LNCaP clone FGC (cell line): Measurements from ENCODE around the gene CCSER2.

Experiments used
- DNase-seq: peaks from one replicate; pipeline ENCODE4 v3.0.0-alpha.2; 2011; ENCODE audit warnings: low read depth
- H3K4me3 ChIP-seq: 2 replicates; pipeline ENCODE4 v1.5.1; 2011; ENCODE audit warnings: mild to moderate bottlenecking, low read depth, low read length, control low read depth
- TF ChIP-seq, protein P1 (sequence below): IDR thresholded peaks from 2 replicates; pipeline ENCODE4 v1.5.1; 2012; ENCODE audit warnings: mild to moderate bottlenecking; ENCODE audit not compliant: control insufficient read depth, insufficient read depth; ENCODE audit errors: extremely low read depth

CCSER2 gene

DNA sequence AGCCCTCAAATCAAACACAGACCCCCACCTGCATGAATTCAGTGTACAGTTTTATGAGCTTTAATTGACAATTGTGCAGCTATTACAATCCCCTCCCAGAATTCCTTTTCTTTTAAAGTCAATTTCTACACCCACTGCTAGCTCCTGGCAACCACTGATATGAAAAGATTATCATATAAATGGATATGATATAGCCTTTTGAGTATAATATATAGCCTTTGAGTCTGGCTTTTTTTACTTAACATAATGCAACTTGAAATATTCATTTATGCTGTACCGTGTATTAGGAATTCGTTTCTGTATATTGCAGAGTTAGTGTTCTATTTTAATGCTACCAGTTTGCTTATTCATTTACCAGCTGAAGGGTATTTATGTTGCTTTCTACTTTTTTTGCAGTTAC lies 127.7 kb downstream of the CCSER2 start:
- no peak for DNase-seq
- H3K4me3 ChIP-seq, result no peak overlapping the region
- TF ChIP-seq, protein P1, sequence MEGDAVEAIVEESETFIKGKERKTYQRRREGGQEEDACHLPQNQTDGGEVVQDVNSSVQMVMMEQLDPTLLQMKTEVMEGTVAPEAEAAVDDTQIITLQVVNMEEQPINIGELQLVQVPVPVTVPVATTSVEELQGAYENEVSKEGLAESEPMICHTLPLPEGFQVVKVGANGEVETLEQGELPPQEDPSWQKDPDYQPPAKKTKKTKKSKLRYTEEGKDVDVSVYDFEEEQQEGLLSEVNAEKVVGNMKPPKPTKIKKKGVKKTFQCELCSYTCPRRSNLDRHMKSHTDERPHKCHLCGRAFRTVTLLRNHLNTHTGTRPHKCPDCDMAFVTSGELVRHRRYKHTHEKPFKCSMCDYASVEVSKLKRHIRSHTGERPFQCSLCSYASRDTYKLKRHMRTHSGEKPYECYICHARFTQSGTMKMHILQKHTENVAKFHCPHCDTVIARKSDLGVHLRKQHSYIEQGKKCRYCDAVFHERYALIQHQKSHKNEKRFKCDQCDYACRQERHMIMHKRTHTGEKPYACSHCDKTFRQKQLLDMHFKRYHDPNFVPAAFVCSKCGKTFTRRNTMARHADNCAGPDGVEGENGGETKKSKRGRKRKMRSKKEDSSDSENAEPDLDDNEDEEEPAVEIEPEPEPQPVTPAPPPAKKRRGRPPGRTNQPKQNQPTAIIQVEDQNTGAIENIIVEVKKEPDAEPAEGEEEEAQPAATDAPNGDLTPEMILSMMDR, result no peak

DNA sequence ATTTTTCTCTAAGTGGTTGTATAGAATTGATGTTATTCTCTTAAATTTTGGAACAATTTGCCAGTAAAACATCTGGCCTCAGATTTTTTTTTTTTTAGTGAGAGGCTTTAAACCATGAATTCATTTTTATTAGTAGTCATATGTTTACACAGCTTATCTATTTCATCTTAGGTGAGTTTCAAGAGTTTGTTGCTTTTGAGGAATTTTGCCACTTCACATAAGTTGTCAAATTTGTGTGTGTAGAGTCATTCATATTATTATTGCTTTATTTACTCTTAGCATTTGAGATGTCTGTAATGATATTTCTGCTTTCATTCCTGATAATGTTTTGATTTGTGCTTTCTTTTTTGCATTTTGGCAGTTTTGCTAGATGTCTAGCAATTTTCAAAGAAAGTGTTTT lies 132.1 kb downstream of the CCSER2 start:
- TF ChIP-seq, protein P1, result no peak
- no peak for DNase-seq
- no peak overlapping the region for H3K4me3 ChIP-seq

DNA sequence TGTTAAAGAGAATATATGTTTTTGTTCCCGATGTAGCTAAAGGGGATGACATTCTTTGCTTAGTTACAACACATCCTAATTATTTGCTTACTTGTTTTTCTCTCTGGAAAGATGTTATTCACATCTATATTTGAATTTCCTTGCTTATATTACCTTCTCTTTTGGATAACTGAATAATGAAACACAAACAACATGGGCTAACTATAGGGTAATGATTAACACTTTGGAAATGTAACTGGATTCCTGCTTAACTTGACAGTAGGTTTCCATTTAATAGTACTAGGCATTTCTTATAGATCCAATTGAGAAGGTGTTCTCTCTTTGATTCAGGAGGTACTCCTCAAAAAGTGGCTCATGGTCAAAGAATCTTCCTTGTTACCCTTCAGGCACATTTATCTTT lies 141.1 kb downstream of the CCSER2 start:
- TF ChIP-seq, protein P1, result no peak
- no peak for DNase-seq
- no peak overlapping the region for H3K4me3 ChIP-seq

DNA sequence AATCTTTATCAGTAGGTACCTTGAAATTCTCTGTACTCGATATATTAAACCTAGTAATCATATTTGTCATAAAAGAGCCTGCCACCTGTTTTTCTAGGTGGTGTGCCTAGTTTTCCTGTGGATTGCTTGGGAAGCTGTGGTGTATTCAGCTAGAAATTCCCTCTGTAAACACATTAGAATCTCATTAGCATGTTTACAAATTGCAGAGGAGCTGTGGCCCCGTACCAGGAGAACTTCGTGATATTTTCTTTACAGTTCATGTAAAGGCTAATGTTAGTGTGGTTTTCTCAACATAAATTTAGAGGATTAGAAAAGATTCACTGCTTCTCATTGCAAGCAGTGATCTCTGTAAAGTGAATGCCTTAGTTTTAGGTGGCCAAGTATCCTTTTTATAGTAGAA lies 144.7 kb downstream of the CCSER2 start:
- TF ChIP-seq, protein P1, result no peak
- DNase-seq, result no peak
- no peak overlapping the region for H3K4me3 ChIP-seq

DNA sequence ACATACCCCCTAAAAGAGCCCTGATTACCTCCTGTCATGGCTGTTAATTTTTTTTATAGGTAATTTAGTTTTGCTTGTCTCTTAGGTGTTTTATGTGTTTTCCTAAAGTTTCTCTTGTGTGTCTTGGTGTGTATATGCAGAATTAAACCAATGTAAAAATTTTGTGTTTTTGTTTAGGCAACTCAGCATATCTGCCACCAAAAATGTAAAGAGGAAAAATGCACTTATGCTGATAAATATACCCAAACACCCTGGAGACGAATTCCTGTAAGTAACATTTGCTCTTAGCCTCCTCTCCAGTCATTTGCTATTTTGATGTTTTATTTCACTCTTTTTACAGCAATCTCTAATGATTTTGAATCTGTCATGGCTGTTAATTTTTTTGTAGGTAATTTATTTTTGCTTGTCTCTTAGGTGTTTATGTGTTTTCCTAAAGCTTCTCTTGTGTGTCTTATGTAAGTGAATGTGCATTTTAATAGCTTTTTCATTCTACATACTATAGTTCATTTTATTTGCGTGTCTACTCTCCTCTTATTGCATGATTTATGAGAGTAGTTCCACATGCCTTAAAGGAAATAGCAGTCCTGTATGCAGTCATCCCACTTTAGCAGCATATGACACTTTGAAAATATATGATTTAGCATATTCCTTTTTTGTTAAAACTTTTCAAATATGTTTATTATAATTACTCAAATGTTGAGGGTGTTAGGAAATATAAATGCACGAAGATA lies 149.2 kb downstream of the CCSER2 start:
- DNase-seq, result no peak
- no peak overlapping the region for H3K4me3 ChIP-seq
- TF ChIP-seq, protein P1, result no peak

DNA sequence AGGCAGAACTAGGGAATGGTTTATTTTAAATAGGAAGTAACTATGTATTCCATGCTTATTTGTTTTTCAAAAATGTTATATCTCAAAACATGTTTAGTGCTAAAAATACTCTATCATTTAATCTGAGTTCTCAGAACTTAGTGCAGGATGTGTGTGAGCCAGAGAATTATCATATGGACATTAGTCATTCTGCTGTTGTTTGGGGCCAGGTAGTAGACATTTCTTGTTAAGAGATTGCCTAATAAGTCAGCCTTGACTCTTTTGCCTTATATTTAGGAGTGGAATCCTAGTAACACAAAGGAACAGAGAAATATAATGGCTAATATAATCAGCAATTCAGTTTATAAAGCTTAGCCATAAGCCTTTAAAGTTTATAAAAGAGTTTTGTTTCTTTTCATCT lies 149.8 kb downstream of the CCSER2 start:
- TF ChIP-seq, protein P1, result no peak

DNA sequence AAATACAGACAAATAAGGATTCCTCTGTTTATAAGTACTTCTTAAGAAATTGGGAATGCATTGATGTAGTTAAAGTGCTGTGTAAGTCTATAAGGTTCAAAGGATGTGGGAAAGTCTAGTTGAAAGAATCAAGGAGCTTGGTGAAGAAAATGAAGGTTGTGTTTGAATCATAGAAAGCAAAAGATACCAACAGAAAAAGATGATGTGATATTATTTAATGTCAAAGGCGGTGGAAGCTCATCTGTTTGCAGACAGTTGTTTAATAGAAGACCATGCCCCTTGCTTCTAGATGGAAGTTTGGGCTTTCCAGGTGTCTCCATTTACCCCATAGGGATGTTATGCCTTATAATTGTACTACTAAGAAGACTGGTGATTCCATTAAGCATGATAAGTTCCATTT lies 150.3 kb downstream of the CCSER2 start:
- no peak for DNase-seq
- TF ChIP-seq, protein P1, result no peak
- no peak overlapping the region for H3K4me3 ChIP-seq

More for the DNA sequence above, 149.8 kb downstream of the CCSER2 start:
- no peak overlapping the region for H3K4me3 ChIP-seq
- no peak for DNase-seq
